Stimulated activated CD4-positive, alpha-beta T cell treated with anti-CD3 and anti-CD28 coated beads, TNF-alpha, amount 100 ng/mL, for 24 hours (primary cell): ENCODE measurements around the gene HAUS3.
"Not testable (repeated sequence)": the region's sequence is repeated elsewhere in the genome, so short reads cannot be mapped to it uniquely, and the experiment has no call there.

Experiments
- DNase-seq, 3 experiments: peaks; one replicate each; pipeline ENCODE4 v3.0.0-alpha.2; 2020; ENCODE audit warnings: low read depth in 3 of 3

The HAUS3 gene

DNA sequence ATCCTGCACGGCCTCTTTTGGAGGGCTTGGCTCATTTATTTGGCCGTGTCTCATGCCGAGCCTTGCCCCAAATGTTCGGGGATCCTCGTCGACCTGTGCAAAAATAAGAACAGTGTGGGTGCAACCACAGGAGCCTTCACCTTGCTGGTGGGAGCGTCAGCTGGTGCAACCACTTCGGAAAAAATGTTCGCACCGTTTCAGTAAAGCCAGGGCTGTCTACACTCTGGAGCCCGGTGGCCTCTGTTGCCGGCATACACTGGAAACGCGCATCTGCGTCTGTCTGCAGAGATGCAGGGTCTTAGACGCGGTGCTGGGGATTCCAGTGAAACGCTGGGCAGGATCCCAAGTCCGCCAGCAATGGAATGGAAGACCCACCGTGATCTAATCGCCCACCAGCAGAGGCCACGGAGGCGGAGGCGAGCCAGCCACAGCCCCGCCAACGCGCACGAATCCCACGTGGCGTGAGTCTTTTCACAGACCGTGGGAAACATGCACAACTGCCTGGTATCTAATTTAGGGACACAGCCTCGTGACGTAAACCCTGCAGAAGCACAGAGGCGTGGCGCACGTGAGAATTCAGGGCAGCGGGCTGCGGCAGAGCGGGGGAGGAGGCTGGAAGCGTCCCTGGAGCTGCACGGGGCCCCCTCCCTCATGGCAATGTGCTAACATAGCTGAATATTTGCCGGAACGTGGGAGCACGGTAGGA is 33.8 kb upstream of the HAUS3 start:
- no peak for DNase-seq

DNA sequence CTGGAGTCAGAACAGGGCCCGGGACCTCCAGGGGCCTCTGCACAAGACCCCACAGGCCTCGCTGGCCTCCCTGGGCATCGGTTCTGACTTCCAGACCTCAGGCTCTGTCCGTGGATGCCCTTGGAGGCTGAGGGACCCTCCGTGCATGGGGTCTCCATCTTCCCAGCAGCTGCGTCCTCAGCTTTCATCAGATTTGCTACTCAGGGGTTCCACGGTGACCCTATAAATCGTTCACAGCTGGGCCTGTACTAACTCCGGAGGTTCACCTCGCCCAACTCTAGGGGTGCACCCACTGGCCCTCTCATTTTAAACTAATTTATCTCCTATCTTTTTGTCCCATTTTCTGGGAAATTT is 33.1 kb upstream of the HAUS3 start:
- not testable (repeated sequence) for DNase-seq

DNA sequence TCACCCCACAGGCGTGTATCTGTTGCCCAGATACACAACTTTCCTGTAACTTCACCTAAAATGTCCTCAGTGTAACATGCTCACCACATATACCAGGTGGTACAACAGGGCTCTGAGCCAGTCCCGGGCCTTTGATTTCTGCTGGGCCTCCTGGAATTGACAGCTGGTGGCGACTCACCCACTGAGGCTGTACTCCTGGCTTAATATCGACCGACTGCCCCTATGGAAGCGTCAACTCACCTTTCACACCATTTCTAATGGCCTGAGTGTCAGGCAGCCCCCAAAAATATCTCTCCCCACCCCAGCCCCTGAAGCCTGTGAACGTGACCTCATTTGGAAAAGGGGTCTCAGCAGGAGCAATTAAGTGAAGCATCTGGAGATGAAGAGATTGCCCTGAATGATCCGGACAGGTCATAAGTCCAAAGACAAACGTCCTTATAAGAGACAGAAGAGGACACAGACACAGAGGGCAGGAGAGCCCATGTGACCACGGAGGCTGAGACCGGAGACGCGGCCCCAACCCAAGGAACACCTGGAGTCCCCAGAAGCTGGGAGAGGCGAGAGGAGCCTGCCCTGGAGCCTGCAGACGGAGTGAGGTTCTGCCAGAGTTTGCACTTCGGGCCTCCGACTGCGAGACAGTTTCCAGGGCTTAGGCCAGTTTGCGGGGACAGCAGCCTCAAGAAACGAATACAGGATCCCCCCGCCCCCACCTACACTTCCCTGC is 32.6 kb upstream of the HAUS3 start:
- no peak for DNase-seq

DNA sequence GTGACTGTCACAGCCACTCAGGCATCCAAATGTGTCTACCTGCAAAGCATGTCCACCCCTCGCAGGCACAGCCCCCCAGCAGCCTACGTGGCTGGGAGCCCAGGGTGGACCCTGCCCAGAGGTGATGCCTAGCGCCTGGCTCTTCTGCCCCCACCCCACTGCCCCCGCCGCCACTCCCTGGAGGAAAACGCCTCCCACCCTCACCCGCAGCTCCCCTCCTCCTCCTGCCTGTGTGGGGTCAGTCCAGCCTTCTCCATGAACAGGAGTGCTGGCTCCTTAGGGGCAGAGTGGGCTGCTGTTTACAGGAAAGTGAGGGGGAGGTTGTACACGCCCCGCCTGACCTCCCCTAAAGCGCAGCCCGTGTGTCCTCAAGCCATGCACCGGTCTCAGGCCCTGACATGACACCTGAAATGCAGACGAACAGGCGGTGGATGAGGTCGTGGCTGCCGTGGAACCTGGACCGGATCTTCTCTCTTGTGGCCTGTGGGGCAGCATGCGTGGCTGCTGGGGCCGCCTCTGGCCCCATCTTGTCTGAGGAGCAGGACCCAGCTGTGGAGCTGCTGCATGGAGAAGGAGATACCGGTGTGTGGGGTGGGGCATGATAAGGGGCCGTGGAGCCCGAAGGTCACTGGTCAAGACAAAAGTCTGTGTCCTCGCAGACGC is 31.9 kb upstream of the HAUS3 start:
- no peak for DNase-seq

DNA sequence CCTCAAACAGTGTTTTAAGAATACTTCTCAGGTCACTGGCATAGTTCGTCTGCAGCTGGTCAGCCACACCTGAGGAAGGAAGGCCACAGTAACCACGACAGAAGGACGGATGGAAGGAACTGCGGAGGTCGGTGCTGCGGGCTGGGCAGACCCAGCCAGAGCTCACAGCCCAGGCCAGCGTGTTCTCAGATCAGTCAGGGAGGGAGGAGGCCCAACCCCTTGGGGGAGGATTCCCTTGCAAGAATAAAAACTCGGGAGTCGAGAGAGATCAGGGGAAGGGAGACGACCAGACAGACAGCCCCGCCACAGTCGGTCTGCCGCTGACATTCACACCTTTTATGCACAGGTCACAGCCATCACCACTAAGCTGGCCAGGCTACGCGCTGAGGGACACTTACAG is 31.3 kb upstream of the HAUS3 start:
- DNase-seq = no peak

DNA sequence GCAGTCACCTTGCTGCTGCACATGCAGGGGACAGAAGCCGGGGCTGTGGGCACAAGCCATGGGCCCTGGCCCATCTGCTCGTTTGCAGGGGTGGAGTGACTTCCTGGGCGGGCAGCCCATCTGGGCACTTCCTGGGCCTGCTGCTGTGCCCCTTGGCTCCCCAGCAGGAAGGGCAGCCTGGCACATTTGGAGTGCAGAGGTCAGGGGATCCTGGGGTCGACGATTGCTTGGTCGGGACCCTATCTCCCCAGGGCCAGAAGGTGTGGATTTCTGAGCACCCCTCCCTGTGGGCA is 30.9 kb upstream of the HAUS3 start:
- no peak for DNase-seq

DNA sequence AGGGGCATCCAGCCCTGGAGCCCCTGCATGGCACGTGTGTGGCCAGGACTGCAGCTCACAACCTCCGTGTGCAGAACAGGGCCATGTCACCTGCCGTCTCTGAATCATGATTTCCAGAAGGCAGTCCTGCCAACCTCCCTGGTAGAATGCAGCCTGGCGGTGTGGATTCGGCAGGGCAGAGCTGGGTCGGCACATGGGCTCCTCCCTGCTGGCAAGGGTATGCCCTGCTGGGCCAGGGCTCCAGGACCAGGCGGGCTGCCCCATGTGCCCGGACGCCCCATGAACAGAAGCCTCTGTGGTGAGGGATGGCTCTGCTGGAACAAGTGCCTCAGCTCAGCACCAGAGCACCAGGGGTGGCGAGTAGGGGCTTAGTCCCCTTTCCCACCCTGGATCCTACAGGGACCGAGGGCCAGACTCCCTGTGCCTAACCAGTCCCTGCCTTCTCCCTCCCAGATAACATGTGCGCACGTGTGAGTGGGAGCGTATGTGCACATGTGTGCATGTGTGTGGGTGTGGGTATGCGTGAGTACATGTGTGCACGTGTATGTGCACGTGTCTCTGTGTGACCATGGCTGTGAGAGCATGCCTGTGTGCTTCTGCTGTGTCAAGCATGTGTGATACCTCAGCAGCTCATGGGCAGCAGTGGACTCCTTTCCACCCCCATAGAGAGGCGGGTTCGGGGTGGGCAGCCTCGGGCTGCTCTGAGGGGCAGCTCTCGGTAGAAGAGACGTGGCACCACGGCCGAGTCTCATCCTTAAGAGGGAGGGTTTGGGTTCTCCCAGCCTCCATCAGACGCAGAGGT is 30.3 kb upstream of the HAUS3 start:
- no peak for DNase-seq

DNA sequence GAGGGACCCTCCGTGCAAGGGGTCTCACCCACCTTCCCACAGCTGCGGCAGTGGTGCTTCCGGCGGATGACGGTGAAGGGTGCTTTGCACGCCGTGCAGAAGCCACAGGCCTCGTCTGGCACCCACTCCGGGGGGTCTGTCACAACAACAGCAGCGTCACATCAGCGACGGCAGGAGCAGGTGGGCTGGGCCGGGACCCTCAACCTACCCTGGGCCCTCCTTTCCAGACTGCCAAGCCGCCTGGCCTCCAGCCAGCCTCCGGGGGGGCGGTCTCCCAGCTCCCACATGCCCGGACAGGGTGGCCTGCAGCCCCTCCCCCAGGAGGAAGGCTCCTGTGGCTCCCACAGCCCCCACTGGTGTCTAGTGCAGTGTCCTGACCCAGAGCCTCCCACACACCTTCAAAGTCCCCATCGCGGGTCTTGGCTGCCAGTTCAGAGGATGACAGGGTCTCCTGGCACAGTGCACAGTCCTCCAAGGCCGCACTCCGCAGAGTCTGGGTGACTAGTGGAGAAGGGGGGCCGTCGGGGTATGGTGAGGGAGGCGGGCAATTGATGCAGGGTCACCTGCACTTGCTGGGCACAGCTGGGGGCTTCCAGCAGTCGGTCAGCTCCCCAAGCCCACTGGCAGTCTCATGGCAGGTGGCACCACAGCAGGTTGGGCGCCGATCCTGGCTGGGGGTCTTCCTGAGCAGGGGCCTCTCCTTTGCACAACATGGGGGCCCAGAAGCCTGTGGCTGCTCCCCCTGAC is 29.5 kb upstream of the HAUS3 start:
- DNase-seq = no peak

DNA sequence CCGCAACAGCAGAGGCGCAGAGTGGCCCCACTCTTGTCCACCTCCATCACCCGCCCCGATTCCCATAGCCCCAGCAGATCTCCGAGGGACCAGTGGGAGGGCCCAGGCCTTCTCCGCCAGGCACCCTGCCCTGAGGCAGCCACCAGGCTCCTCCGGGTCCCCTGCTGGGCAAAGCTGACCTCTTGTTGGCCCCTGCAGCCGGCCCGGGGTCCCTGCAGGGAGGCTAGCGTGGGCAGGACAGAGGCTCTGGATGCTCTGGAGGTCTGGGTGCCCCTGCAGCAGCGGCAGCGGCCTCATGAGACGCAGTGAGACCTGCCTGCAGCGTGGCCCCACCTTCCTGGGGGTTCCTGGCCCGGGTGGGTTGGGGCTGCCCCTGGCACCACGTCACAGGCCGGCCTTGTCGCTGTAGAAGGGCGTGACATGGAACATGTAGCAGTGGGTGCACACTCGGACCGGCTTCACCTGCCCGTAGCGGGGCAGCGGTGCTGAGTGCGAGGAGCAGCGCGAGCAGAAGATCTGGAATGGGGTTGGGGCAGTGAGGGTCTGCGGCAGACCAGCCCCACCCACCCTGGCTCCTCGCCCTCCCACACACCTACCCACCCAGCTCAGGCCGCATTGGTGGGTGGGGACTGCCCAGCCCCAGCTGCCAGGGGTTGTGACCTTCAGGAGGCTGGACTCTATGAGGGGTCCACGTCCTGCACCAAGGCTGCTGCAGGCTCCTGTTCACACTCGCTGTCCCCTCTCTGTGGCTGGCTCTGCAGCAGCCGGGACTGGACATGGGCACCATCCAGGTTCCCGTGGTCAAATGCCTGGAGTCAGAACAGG is 28.6 kb upstream of the HAUS3 start:
- DNase-seq = no peak

DNA sequence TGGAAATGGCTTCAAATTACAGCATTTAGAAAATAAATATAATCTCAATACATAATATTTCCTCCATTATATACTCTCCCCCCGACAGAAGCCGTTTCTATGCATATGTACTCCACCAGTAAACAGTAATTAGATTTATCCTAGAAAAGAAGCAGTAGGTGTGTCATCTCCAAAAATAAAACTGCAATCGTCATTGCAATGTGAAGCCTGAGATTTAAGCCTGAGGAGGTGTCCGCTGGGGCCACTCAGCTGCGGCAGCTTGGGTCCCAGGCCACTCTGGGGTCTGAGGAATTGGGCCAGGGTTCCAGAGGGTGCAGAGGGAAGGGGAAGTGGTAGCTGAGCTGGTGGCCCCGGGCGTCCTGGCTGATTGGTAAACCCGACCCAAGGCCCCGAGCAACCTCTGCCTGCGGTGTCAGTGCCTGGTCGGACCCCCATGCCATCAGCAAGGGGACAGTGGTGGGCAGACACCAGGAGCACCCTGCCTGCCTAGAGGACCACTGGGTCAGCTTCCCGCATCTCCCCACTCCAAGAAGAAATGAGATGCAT is 27.8 kb upstream of the HAUS3 start:
- no peak for DNase-seq

DNA sequence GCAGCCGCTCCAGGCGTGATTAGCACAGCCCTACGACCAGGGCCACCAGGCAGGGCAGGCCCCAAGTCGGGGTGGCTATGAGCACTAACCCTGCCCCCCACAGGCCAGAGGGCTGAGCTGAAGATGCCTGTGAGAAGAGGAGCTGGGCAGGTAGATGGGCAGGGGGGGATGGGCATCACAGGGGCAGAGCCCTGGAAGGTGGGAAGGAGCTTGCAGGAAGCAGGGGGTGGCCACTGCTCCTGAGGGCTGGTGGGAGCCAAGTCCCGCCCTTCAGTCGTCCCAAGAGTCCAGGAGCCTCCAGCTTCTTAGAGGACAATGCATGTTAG is 27.2 kb upstream of the HAUS3 start:
- no peak for DNase-seq

DNA sequence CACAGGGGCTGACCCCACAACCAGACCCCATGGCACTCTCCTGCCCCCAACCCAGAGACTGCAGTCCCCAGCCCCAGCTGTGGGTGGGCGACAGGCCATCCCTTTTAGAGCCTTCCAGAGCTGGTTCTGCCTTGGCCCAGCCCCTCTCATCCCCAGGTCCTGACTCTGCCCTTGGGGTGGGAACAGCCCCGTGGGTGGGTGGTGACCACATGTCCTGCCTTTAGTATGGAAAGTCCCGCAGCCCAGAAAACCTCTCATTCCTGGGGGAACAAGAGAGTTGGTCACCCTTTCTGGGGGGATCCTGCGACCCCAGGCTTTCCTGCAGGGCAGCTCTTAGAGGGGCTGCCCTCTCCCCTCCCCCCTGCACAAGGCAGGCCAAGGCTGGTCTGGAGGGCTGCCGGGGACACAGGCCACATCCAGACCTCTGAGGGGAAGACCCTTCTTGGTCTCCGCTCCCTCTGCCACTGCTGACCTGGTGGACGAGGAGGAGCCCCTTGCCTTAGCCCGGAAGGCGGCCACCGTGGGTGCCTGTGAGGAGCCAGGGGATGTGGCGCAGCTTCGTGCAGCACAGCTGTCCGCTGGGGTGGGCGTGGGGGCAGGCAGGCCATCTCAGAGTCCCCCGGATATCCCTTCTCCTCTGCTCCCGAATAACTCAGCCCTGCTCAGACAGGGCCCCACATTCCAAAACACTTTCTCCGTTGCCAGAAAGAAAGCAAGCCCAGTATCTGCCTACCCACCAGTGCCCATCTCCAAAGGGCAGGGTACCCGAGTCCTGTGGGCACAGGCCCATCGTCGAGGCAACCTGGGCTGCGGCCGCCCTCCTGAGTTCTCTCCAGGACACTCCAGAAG is 26.7 kb upstream of the HAUS3 start:
- no peak for DNase-seq

DNA sequence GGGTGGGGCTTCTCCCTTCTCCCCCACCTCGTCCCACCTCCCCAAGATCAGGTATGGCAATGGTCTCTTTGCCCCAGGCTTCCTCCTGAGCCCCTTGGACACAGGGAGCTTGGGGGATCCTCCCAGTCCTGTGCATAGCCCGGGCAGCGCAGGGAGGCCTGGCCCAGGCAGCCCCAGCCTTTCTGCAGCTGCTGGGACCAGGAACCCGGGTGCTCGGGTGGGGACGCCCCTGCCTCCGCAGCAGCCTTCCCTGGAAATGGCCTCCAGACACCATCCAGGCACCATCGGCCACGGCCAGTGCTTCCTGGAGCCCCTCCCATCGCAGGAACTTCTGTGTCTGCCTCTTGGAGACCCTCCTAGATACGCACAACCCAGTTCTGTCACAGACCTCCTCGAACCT is 25.9 kb upstream of the HAUS3 start:
- DNase-seq = no peak

DNA sequence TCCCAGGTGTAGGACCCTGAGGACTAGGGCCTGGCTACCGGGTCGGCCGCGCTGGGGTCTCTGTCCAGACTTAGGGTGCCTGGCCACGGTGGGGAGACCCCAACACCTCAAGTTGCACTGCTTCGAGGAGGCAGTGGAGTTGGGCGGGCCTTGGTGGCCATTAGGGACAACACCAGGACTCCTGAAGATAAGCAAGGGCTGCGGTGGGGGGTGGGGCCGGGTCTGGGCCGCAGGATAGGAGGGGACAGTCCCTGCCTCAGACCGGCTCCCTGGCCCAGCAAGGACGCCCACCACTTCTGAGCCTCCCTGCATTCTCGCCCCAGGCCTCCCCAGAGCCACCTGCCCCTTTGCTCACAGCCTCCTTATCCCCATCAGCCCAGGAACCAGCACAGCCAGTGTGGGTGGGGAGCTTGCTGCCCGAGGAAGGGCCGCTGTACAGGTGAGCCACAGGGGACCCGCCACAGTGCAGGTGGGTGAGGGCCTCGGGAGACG is 25.4 kb upstream of the HAUS3 start:
- no peak for DNase-seq

DNA sequence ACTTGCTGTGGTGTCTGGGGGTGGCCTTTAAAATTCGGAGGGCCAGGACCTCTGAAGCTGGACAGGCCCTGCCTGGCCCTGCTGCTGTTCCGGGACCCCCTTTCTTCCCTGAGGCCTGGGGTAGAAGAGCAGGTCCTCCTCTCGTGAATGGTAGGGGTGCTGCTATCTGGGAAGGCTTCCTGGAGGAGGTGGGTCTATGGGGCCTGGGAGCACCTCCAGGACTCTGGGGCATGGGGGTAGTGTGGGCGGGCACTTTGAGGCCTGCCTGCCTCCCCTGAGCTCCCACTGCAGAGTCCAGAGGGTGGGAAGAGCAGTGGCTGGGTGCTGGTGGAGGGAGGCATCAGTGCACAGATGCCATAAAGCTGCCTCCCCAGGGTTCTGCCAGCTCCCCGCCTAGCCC is 24.9 kb upstream of the HAUS3 start:
- DNase-seq = no peak

DNA sequence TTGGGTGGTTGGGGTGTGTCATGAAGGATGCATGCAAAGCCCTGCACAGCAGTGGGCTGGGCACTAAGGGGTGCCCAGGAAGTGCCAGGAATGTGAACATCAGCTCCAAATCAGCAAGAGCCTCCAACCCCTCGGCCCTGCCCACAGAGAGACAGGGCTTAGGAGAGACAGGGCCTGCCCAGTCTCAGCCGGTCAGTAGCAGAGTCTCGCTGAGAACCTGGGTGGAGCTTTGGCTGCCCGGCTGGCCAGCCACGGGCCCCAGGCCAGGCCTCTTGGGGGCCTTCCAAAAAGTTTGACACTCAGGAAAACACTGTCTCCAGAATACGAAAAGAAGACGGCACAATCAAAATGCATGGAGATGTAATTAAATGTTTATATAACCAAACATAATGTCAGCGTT is 24.3 kb upstream of the HAUS3 start:
- DNase-seq = no peak

DNA sequence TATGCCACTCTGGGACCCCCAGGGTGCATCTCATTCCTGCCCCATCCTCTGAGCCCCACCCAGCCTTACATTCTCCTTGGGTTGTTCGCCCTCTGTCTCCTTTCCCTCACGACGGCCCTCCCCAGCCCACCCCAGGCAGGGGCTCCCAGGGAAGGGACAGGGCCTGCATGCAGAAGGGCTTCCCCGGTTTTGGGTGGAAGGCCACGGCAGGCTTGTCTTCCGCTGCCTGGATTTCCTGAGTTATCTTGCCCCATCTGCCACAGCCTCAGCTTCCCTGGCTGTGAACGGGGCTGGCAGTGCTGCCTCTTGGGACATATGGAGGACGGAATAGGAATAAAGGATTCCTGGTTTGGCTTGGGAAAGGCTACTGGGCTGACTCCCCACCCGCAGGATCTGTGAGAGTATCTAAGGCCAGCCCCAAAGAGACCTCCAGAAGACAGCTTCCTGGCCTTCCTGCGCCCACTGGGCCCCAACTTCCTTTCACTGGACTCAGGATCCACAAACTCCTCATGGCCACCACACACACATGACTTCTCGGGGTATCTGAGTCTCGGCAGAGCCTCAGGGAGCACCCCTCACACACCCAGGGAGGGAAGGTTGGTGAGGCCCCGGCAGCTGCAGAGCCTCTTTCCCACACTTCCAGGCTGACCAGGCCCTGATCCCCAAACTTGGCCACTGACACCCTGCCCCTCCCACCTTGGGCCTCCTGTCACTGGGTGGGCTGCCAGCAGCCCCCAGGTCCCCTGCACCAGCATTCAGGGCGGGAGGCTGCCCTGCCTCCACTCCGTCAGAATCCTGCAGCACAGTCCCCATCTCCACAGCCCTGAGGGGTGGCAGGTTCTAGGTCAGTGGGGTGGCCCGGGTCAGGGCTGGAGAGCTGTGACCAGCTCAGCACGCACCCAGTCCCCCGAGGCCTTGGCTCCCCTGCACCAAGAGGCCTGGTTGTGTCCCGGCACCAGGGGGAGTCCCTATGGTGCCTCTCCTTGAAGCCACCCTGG is 23.5 kb upstream of the HAUS3 start:
- DNase-seq = no peak

DNA sequence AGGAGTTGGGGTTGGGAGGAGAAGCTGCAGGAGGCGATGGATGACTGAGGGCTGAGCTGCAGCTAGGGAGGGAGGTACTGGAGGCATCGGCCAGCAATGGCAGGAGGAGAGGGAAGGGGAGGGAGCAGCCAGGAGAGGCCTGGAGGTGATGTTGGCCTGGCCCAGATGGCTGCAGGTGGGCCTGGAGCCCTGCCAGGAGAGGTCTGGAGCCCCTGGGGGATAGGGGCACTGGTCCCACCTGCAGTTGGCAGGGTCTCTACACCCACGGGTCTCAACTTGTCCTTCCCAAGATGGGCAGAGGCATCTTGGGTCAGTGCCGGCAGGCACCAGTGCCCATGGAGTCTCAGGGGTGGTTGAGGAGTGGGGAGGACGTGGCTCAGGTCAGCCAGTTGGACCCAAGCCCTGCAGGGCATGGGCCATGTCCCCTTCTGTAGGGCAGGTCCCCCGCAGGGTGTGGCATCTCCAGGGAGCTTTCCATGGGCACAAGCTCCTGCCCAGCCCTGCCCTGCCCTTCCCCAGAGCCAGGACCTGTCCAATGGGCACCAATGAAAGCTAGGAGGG is 22.6 kb upstream of the HAUS3 start:
- DNase-seq = no peak
